Measurements from ENCODE around the gene ZNF536.

DNA sequence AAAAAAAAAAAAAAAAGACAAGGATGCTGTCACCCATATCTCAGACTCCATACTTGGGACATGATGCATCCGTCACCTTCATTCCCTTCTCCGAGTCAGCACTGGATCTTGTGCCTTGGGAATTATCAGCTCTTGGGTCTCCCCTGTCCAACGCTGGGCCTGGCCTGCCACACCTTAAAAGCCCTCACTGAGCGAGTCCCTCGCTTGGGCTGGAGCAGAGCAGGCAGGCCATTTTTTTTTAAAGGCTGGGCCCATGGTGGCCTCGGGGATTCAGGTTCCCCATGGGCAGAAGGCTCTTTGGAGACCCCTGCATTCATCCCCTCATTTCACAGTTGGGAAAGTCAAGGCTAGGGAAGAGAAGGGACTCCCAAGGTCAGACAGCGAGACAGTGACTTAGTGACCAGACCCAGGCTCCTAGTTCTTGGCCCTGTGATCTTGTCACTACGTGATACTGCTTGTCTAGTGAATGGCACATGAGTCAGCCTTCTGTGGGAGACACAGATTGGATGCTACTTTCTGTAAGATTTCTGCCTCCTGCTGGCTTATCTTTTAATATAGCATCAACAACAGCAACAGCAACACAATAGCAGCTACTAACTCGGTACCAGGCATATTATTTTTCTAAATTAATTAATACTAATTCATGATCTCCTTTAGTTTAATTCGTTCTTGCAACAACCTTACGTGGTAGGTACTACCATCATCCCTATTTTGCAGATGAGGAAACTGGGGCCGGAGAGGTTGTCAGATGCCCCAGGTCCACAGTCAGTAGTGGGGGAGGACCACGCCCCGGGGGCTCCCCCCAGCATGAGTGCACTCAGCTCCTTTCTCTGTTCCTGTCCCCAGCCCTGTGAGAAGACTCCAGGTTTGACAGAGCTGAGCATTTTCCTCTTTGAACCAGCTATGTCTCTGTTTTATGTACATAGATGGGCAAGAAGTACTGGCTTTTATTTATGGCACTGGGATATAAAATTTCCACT, 27.4 kb upstream of the ZNF536 start:
- no peak for TF ChIP-seq CTCF (IDR thresholded peaks at IDR 0.05)
- TF ChIP-seq EP300 (IDR thresholded peaks at IDR 0.05): no peak
